OCI-LY1 (cell line): ENCODE results near the gene CMTR1.

ENCODE experiments used
- CTCF ChIP-seq: fragments of 200-600 bp; sonication (generic), shearing (Covaris generic); IDR thresholded peaks from 2 replicates; pipeline ENCODE4 v1.5.1; 2017; ENCODE audit warnings: mild to moderate bottlenecking, antibody characterized with exemption, low read length, moderate library complexity, mixed read lengths
- EZH2 ChIP-seq: fragments of 200-600 bp; sonication (generic), shearing (Covaris generic); IDR thresholded peaks from 2 replicates; pipeline ENCODE4 v1.8.0; 2017; ENCODE audit warnings: borderline replicate concordance, mixed run types, mild to moderate bottlenecking, antibody characterized with exemption, low read length, moderate library complexity, mixed read lengths

- TF ChIP-seq CTCF (no peak), EZH2 (no peak)
Observed at GRCh38 chr6:37433657-37434271, 743 bp downstream of the CMTR1 start.
